Myocyte (in vitro differentiated cells): ENCODE results near the gene ZNF648. TPM values are rescaled to one million over a fixed set of nuclear protein-coding genes. Genes with fewer than 3 reads are reported as not detected.
"Not testable (repeated sequence)": the region's sequence is repeated elsewhere in the genome, so short reads cannot be mapped to it uniquely, and the experiment has no call there.

Experiments
- DNase-seq: peaks from one replicate; pipeline ENCODE4 v3.0.0-alpha.2; 2012; ENCODE audit warnings: low read depth
- polyA plus RNA-seq: library from polyadenylated mRNA; unstranded; fragments of >200 nt; gene quantifications from one replicate; pipeline ENCODE4 v1.2.1, GENCODE V29; 2012; ENCODE audit warnings: missing spikeins
- total RNA-seq: library from RNA; depleted of rRNA; stranded (reverse); fragments of >200 nt; gene quantifications from 2 replicates; pipeline ENCODE4 v1.2.3, GENCODE V29; 2014

The ZNF648 gene, protein sequence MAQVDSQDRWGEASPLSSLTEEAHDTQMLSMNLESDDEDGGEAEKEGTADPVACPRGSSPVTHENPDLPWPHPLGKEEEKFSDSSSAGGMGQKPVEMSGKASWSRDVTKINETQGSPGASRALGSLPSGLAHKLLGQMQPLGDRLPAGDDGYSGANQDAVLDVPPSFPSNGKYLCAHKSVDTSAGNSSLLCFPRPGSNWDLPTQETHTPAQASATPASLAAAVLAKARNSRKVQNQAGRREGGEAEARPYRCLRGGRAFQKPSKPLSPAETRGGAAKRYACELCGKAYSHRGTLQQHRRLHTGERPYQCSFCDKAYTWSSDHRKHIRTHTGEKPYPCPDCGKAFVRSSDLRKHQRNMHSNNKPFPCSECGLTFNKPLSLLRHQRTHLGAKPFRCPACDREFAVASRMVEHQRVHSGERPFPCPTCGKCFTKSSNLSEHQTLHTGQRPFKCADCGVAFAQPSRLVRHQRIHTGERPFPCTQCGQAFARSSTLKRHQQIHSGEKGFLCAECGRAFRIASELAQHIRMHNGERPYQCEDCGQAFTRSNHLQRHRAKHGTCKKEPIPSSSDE
- total RNA-seq: not detected in 2 replicates
- not detected for polyA plus RNA-seq

DNA sequence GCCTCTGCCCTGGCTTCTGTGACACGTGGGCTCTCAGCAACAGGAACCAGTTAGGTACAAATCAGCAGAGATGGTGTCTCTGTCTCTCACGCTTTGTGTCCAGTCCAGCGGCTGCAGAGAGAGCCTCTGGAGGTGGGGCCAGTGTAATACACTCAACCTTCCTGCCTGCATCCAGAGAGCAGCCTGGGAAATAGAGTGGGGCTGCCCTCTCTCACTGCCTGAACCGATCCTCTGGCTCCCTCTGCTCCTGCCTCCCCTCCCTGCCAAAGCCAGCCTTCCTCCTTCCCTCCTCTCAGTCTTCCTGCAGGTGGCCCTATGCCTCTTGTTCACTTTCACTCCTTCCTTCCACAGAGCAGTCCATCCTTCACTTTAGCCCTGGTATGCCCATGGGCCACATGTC lies at the start of gene ZNF648:
TSS of gene ZNF648 (minus strand) at position 119 of the 400 bp plus-strand sequence. CDS start 3,702 bp downstream, outside the sequence.
- DNase-seq: no peak

DNA sequence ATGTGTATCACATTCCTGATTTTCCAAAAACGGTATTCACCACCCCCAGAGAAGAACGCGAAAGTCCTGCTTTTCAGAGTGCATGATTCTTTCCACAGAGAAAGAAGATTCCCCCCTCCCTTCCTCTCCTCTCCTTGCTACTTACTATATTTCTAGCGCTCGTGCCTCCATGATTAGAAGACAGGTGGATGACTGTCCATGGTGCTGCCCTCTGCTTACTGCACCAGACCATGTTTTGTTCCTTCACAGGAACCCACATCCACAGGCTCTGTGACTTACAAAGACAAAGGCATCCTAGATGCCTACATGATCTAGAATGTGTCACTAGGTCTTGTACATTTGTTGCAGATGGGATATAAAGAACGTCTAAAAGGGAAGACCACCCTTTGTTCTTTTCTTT lies 49.1 kb upstream of the ZNF648 start:
- no peak for DNase-seq

DNA sequence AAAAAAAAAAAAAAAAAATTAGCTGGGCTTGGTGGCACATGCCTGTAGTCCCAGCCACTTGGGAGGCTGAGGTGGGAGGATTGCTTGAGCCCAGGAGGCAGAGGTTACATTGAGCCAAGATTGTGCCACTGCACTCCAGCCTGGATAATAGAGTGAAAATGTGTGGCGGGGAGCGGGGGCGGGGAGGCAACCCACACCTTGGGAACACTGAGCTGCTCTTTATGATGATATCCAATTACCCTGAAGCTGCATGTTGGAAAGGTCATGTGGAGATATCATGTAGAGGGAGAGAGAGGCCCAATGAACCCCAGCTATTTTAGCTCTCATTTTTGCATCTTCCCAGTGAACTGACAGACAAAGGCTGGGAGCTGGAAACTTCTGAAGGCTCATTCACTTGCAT lies 48.3 kb upstream of the ZNF648 start:
- no peak for DNase-seq

DNA sequence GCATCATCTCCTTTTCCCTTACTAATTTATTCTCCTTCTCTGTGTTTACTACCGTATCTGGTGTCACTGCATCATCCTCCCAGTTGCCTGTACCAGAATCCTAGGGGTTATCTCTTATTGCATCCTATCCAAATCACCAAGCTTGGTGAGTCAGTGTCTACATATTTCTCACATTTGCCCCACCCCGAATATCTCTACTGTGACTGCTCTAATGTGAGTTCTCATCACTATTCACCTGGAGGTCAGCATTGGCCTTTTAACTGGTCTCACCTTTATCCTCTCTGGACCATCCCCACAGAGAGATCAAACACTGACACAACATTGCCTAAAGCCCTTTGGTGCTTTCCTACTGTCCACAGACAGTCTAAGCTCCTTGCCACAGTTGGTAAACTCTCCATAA lies 45.7 kb upstream of the ZNF648 start:
- no peak for DNase-seq

DNA sequence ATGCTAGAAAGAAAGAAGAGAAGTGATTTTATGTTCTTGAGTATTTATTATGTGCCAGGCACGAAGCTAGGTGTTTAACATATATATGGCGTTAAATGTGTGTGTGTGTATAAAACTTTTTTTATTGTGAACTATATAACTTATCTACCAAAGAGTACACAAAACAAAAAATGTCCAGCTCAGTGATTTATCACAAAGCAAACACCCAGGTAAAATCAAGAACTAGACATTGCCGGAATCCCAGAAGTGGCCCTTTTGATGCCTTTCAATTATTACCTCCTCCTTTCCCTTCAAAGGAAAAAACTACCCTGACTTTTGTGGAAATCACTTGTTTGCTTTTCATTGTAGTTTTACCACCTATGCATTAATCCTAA lies 40.5 kb upstream of the ZNF648 start:
- no peak for DNase-seq

DNA sequence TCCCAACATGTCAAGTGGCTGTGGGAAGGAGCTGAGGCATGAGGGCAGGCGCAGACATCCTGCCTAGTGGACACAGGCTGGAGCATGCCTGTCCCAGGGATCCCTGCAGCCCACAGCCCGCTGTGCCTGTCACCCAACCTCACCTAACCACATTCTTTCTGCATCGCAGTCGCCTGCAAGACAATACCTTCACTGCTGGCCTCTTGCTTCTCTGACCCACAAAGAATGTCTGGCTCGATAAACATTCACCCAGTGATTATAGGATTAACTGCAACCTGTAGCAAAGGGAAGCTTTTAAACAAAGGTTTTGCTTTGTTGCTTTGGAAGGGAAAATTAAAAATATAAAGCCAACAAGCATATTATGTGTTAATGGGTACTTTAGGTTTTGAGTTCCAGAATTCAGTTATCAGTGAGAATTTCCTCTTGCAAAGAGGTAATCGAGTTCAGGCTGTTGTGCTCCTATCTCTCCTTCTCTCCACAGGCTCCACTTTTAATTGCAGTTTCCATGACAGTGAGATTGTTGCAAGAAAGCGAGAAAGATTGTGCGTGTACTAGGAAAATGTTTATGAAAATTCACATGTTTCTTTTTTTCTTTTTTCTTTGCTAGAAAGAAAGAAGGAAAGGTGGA lies 40.0 kb upstream of the ZNF648 start:
- DNase-seq: peak; percentile 42

DNA sequence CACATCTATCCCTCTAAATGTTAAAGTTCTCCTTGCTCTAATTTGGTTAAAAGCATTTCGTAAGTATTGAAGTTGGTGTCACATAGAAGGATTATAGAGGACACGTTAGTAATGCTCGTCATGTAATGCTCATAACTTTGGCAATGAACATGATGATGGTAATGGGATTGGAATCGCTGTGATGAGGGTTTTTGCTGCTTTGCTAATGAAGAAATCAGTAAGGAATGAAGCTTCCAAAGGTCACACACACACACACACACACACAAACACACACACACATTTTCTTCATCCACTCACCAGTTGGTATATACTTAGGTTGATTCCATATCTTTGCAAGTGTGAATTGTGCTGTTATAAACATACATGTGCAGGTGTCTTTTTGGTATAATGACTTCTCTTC lies 36.8 kb upstream of the ZNF648 start:
- DNase-seq: no peak

DNA sequence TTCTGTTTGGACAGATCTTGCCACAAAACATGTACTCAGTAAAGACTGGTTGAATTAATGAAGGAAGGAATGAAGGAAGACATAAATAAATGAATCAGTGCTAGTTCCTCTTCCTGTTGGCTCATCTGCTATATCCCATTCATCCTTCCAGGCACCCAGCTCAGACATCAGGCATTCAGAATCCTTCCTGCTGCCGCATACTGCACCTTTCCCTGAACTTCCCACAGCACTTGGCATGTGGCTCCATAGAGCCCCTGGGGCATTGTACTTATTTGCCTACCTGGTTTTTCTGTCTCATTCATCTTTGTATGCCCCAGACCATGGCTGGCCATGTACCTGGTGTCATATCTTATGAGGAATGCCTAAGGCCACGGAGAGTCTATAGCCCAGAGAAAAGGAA lies 34.4 kb upstream of the ZNF648 start:
- no peak for DNase-seq

DNA sequence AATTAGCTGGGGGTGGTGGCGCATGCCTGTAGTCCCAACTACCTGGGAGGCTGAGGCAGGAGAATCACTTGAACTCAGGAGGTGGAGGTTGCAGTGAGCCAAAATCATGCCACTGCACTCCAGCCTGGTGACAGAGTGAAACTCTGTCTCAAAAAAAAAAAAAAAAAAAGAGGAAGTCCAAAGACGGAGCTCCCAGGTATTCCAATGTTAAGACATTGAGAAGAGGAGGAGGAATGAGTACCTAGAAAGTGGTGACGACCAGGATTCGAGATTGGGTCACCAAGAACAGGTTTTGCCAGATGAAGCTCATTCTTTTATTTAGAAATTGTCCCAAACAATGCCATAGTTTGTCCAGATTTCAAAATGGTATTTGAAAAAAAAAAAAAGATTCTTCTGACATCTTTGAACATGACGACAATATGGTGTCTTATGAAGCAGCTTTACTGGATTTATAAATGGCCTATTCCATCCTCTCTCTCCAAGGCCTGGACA lies 33.0 kb upstream of the ZNF648 start:
- DNase-seq: not testable (repeated sequence)

DNA sequence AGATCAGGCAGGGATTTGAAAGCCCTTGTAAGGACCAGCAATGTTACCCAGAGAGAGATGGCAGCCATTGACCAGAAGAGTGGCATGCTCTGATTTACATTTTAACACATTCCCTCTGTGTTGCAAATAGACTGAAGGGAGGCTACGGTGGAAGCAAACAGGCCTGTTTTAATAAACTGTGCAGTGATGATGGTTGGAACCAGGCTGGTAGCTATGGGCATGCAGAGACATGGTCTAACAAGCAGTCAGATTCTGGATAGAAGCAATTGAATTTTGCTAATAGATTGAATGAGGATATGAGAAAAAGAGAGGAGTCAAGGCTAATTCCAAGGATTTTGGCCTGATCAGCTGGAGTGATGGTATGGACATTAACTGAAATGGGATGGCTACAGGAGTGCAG lies 32.3 kb upstream of the ZNF648 start:
- no peak for DNase-seq

DNA sequence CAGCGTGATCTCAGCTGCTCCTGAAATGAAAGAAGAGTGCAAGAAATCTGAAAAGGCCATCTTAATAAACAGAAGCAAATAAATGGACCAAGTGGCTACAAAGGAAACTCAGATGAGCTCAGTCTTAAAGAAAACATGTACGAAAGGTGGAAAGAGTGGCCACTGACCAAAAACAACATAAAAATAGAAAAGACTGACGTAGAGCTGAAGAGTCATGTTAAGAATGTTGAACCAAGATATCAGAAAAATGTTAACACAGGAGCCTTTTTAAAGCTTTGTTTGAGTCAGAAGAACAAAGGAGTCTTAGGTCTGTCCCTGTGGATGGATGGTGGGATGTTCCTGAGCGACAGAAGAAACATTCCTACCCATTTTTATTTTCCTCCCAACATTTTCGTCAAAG lies 30.8 kb upstream of the ZNF648 start:
- no peak for DNase-seq

DNA sequence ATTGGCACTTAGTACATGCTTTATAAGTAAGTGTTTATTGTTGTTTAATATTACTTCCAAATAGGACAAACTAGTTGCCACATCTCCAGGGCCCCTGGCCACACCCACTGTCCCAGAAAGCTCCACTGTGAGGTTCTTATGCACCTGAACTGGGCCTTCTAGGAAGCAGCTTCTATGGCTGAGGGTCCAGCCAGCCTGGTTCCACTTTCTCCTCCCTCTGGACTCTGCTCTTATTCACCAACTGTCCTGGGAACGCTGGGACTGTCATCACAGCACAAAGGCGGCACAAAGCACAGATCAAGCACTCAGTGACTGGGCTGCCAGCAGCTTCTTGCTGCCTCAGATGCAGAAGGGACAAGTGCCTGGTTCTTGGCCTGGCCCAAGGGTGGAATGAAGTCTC lies 29.6 kb upstream of the ZNF648 start:
- DNase-seq: no peak

DNA sequence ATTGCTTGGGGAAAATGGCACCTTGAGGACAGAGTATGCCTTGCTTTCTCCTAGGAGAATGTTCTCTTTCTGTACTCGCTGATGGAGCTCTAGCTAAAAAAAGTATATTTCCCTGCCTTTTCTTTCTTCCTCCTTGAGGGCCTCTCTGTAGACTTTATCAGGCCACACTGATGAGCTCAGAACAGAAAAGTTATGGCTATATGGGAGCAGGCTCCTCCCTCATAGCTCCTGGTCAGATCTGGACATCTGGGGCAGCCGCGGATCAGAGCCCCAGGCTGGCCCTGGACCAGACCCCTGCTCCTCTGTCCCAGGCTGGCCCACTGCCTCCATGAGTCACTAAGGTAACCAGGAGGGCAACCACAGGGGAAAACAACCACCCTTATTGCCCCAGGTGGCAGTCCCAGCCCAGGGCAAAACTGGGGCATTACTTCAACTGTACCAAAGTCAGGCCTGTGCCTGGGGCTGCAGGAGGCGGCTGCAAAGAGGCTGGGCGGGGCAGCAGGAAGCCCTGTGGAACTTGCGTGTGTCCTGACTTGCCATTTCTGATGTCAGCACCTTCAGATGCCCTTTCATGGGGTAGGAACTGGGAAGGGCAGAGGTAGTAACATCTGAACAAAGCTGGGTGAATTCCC lies 26.3 kb upstream of the ZNF648 start:
- DNase-seq: no peak

DNA sequence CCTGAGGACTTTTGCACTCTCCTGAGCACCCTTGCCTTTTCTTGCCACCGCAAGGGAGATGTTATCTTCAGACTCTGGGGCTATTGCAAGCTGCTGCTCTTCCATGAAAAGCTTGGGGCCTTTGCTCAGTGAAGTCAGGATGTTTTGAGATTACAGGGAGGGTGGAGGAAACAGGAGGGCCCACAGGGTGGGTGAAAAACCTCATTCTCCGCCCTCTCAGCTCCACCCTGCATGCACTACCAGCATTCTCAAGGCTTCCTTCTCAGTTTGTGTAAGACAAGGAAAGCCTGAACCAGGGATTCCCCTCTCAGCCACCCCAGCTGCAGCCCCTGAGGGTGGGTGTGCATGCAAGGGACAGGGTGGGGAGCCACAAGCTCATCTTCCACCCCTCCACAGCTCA lies 25.8 kb upstream of the ZNF648 start:
- DNase-seq: no peak

DNA sequence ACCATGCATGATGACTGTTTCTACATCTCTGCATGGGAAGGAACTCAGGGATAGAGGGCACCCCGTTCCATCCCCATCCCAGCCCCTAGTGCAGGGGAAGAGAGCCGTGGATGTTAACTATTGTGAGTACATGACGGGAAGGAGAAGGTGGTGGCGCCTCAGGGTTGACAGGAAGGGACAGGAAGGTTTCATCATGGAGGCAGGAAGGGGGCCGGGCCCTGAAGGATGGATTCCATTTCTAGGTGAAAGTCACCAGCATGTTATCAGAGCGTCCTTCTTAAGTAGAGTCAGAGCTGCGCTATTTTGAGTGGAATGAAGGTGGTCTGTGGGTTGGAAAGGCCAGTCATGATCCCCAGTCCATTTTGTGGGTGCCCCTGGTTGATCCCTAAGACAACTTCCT lies 25.1 kb upstream of the ZNF648 start:
- DNase-seq: no peak

DNA sequence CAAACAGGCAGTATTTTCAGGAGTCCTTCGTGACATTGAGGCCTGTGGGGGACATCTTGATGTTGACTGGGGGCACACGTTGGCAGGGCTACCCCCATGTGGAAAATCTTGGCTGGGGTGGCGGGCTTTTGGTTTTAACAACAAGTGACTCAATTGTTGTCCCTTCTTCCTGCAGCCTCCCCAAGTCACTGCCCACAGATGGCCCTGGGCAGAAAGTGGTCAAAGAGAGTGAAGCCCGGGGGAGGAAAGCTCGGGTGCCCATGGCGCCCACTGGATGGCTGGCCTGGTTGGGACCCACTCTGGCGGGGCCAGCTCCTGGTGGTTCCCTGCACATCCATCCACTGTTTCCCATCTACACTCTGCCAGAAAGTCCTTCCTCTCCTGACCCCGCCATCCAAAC lies 24.6 kb upstream of the ZNF648 start:
- DNase-seq: no peak

DNA sequence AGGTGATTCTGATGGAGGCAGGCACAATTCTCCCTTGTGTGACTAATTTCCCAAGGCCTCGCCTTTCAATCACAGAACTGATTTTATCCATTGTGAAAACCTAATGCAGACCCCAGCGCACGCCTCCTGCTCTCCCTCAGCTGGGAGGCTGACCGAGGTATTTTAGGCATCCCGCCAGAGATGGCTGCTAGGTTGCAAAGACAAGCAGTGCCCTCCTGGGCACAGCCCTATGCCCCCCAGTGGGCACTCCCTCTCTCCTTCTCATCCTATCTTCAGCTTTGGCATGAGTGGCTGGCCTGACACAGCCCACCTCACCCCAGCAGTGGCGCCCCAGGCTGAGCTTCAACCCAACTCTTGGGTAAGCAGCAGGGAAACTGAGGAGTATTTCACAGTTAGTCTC lies 24.2 kb upstream of the ZNF648 start:
- no peak for DNase-seq

DNA sequence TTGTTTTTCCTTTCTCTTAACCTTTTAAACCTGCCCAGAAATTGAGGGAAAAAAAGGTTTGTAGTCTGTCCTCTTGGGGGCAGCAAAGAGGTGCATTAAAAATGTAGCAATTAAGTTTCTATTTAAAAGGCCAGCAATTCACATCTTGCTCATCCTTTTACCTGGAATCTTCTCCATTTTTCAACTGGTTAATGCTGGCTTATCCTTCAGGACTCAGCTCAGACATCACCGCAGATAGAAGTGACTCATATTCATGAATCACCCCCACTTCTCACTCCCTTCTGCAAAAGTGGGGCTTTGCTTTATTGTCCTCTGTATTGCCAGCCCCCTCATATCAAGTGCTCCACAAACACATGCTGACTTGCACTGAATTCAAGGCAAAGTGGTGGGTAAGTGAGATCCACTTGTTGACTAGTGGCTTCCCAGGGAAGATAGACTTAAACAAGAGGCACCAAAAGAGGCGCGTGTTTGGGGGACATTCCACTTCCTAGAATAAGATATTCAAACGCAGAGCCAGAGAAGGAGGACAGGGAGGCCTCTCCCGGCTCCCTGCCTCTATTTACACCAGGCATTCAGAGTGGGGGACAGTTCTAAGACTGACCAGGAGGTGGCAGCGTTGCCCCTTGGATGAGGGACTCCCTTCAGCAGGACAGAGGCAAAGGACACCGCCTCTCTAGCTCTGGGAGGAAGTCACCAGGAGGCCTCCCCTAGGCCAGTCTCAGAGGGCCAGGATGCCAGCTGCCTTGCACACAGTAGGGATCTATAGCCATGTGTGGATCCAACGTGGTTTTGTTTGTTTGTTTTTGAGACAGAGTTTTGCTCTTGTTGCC lies 23.2 kb upstream of the ZNF648 start:
- peak; percentile 85 for DNase-seq

DNA sequence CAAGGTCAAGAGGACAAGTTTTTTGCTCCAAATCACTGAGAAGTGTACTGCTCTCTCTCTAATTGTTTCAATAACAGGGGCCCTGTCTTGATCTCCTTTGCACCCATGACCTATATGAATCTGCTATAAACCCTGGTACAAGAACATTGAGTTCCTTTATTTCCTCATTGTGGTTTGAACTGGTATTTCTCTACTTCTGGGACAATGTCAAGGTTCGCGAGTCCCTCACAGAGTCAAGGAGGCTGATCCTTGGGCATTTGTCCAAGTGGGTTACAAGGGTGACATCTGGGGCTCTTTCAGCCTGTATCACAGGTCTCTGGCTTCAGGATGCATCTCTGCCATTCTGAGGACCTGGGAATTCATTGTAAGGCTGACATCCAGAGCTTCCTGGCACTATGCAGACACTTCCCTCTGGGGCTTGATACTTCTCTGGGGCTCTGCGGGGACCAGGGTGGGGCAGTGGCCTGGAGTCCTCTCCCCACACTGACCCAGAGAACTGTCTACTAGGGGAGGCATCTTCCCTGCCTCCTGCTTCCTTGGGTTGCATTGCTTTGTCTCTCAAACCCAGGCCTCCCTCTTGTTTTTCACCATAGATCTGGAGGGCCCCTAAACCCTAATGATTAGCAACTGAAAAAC lies 22.5 kb upstream of the ZNF648 start:
- DNase-seq: no peak

DNA sequence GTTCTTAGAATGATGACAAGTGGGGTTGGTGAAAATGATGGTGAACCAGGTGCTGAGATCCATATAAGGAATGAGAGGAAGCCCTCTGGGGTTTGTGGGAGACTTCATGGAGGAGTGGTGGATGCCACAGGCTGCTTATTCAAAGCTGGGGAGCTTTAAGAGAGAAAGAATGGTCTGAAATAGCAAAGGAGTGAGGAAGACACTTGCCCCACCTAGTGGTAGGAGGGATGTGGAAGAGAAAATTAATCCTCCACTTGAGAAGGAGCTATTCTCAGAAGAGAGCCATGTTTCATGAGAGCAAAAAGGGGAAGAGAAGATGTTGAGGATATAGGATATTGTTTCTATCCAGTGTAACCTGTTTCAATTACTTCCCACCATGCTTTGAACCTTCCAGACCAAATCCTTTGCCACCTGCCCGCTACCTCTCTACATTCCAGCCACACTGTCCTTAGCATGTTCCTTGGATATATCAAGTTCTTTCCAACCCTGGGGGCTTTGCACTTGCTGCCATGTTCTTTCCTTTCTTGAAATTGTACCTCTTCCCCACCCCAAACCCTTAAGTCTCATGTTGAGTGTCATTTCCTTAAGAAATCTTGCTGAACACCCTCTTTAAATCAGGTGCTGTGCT lies 19.6 kb upstream of the ZNF648 start:
- peak; percentile 46 for DNase-seq
